ENCODE measurements around the gene ANKRD11.
"Not testable (repeated sequence)": the region's sequence is repeated elsewhere in the genome, so short reads cannot be mapped to it uniquely, and the experiment has no call there.

The ANKRD11 gene

GRCh38 chr16:89318871-89319630, 171.3 kb downstream of the ANKRD11 start:
- DNase-seq (ENCODE audit: low read depth in 2 of 3, low spot score in 2 of 3): no peak

- no peak for DNase-seq (ENCODE audit: low read depth in 2 of 3, low spot score in 2 of 3)
These were observed 172.0 kb downstream of the ANKRD11 start for GRCh38 chr16:89318430-89318758.

- no peak for DNase-seq (ENCODE audit: low read depth in 2 of 3, low spot score in 2 of 3)
These were observed 172.5 kb downstream of the ANKRD11 start for GRCh38 chr16:89317729-89318429.

- DNase-seq (ENCODE audit: low read depth in 2 of 3, low spot score in 2 of 3): no peak
These were observed 173.2 kb downstream of the ANKRD11 start for GRCh38 chr16:89317101-89317671.

DNA sequence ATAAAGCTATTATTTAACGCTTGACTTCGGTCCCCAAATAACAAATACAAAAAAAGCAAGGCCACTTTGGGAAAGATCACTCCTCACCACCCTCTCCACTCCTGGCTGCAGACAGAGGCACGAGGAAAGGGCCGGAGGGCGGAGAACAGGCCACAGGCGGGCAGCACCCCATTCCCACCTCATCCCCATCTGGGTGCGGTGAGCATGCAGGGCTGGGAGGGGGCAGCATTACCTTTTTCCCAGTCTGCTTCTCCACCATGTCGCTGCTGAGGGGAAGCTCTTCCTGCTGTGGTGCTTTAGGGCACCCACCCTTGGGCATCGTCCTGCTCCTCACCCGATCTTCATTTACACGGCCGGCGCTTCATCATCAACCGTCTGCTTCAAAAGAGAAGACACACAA, 173.7 kb downstream of the ANKRD11 start:
- no peak for DNase-seq (ENCODE audit: low read depth in 2 of 3, low spot score in 2 of 3)

DNA sequence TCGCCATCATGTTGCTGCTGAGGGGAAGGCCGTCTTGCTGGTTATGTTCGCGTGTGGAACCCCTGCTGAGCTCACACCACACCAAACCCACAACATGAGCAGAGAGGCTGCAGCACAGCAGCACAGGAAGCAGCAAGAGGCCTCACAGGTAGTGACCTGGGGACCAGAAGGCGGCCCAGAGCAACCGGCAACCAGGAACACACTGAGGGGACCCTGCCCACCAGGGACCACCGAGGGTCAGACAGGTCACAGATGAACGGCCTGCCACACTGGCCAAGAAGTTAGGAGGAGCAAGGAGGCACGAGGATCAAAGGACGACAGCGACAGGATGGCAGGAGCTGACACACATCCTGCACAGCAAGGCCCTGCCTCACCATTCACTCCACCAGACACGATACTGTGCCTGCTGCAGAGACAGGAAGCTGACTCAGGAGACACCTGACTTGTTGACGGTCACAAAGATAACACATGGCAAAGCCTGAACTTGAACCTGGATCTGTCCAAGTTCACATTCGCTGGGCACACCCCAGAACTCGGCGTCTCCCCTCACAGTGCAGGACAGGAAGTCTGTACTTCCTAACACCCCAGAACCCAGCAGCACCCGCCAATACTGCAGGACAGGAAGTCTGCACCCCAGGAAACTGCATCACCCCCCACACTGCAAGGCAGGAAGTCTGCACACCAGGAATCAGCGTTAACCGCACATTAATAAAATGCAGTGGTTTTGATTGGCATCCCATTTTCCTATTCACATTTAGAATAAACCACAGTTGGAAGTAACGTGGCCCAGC, 174.4 kb downstream of the ANKRD11 start:
- peak in 1 of 3 experiments; percentile 48 for DNase-seq (ENCODE audit: low read depth in 2 of 3, low spot score in 2 of 3)

GRCh38 chr16:89315271-89315670, 175.1 kb downstream of the ANKRD11 start:
- DNase-seq (ENCODE audit: low read depth in 2 of 3, low spot score in 2 of 3): no peak

GRCh38 chr16:89314854-89315253, 175.5 kb downstream of the ANKRD11 start:
- no peak for DNase-seq (ENCODE audit: low read depth in 2 of 3, low spot score in 2 of 3)

DNA sequence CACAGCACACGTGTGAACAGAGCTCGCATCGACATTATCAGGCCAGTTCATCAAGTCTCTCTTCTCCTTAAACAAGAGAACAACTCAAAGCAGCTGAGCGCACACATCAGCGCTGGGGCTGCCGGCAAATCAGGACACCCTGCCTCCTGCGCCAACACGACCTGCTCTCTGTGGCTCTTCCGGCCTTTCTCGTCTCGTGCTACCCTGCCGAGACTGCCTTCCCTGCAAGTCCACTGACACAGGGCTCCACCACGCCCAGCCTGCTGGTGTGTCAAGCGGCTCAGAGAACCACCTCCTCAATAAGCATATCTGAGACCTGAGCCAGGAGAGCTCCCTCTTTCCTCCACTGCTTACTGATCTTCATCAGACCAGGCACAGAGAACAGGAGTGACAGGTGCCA, 176.0 kb downstream of the ANKRD11 start:
- DNase-seq (ENCODE audit: low read depth in 2 of 3, low spot score in 2 of 3): no peak

DNA sequence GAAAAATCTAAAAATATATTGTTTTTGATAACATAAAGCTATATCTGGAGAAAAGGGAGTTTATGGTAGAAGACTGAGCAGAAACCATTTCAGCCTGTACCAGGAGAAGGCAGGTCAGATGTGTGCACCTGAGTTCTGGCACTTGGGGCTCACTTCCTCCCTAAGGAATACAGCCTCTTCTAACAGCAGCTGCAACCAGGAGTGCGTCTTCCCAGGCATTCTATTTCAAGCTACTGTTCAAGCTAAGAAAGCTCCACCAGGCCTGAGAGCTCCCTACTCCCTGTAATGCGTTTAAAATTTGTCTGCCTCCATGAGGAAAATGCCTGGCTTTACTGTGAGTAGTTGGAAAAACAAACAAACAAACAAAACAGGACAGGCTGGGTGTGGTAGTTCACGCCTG, 176.8 kb downstream of the ANKRD11 start:
- DNase-seq (ENCODE audit: low read depth in 2 of 3, low spot score in 2 of 3): no peak

GRCh38 chr16:89312598-89313299, 177.6 kb downstream of the ANKRD11 start:
- no peak for DNase-seq (ENCODE audit: low read depth in 2 of 3, low spot score in 2 of 3)

DNA sequence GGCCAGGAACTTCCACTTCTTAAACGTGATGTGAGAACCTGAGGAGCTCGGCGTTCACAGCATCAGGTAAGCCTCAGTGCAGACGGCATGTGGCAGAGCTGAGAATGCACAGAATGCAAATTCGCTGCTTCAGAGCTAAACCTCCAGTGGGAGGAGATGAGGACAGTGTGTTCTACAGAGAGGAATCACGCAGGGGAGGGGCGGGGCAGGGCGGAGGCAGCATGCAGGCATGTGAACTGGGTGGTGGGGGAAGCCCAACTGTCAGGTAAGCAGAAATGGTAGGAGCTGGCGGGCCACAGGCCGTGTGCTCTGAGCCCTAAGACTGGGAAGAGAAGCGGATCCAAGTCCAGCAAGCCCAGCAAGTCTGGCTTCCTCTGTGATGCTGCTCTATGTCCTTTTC, 178.2 kb downstream of the ANKRD11 start:
- DNase-seq (ENCODE audit: low read depth in 2 of 3, low spot score in 2 of 3): no peak

GRCh38 chr16:89311636-89312035, 178.7 kb downstream of the ANKRD11 start:
- no peak for DNase-seq (ENCODE audit: low read depth in 2 of 3, low spot score in 2 of 3)

- no peak for DNase-seq (ENCODE audit: low read depth in 2 of 3, low spot score in 2 of 3)
These were observed 180.8 kb downstream of the ANKRD11 start for GRCh38 chr16:89309438-89310122.

- no peak for DNase-seq (ENCODE audit: low read depth in 2 of 3, low spot score in 2 of 3)
These were observed 181.7 kb downstream of the ANKRD11 start for GRCh38 chr16:89308391-89309333.

DNA sequence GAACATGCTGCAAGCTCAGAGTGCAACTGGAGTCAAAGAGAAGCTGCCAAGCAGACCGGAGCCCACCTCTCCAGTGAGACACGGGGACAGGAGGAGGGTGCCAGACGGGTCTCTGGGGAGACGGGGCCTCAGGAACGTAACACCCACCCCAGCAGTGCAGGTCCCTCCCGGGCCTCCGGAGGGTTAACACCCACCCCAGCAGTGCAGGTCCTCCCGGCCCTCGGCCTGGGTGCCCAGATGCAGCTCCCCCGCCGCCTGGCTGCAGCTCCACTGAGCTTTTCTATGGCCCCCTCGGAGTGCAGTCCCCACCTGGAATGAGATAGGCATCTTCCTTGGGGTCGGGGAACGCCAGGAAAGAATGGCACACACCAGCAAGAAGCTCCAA, 182.9 kb downstream of the ANKRD11 start:
- DNase-seq (ENCODE audit: low read depth in 2 of 3, low spot score in 2 of 3): no peak

DNA sequence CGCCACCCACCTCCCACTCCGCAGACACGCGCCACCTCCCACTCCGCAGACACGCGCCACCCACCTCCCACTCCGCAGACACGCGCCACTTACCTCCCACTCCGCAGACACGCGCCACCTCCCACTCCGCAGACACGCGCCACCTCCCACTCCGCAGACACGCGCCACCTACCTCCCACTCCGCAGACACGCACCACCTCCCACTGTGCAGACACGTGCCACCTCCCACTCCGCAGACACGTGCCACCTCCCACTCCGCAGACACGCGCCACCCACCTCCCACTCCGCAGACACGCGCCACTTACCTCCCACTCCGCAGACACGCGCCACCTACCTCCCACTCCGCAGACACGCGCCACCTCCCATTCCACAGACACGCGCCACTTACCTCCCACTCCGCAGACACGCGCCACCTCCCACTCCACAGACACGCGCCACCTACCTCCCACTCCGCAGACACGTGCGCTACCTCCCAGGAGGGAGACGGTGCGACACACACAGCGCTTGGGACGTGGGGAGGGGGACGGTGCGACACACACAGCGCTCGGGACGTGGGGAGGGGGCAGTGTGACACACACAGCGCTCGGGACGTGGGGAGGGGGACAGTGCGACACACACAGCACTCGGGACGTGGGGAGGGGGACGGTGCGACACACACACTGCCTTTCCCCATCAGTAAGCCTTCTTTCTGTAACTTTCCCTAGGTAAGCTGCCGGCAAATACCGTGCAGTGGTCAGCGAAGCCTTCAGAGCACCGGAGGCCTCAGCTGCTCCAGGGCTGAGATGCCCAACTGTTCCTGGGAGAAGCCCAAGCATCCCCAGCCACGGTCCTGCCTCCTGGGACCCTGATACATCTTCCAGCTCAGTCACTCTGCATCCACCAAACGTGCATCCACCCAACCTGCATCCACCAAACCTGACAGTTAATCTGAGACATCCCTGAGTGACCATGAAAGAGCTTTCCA, 183.6 kb downstream of the ANKRD11 start:
- DNase-seq (ENCODE audit: low read depth in 2 of 3, low spot score in 2 of 3): not testable (repeated sequence)
